HG02623 (cell line): ENCODE results near the gene BMAL1.
"Not testable (repeated sequence)": the region's sequence is repeated elsewhere in the genome, so short reads cannot be mapped to it uniquely, and the experiment has no call there.

Source experiments
- ATAC-seq: cut with Tn5 transposase; IDR thresholded peaks from one replicate; pipeline ENCODE4 v1.9.1; 2021; ENCODE audit warnings: moderate library complexity; ENCODE audit not compliant: unreplicated experiment

Gene BMAL1

GRCh38 chr11:13368041-13368446 is 90.5 kb downstream of the BMAL1 start:
- no peak for ATAC-seq

DNA sequence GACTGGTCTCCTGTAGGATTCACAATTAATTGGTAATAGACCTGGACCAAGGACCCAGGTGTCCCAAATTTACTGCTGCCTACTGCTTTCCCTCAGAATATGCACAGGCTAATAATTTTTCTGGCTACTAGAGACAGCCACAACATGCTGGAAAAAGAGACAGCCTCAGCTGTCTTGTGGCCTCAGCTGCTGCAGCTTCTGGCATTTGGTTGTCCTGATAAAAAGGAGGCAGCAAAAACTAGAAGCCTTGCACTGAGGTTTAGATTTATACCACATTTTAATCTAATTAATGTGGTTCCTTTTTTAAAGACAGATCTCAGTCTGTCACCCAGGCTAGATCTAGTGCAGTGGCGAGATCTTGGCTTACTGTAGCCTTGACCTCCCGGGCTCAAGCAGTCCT is 95.6 kb downstream of the BMAL1 start:
- no peak for ATAC-seq

DNA sequence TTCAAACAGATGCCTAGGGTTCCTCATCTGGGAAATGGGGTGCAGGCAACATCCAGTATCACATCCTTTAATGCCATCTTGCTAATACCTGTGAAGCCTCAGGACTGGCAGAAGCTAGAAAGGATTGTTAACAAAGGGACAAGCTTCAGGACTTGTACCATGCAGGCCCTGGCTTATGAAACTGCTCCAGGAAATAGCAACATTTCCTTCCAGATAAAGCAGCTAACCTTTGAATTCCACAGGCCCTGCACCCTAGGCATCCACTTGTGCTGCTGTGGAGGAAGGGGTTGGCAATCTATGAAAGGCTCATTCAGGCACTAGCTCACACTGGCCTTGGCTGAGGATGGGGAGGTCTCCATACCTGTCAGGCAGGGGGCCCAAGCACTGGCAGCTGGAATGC is 98.2 kb downstream of the BMAL1 start:
- ATAC-seq, result no peak

GRCh38 chr11:13376402-13376801 is 98.8 kb downstream of the BMAL1 start:
- no peak for ATAC-seq

DNA sequence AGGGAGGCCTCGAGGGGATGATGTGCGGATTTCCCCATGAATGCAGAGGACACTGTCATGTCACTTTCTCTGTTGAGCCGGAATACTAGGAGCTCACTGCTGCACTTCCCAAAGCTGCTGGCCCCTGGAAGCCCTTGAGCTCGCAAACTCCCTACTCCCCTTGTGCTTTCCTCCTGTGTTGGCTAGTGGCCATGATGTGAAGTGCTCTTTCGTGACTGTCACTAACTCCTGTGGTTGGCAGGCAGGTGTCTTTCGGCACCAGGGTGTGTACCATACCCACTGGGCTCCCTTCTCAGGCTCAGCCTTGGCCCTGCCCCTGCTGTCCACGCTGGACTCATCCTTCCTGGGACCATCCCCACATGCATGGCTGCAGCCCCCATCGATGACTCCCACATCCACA is 99.2 kb downstream of the BMAL1 start:
- ATAC-seq, result no peak

- no peak for ATAC-seq
Observed at GRCh38 chr11:13378316-13378715, 100.7 kb downstream of the BMAL1 start.

DNA sequence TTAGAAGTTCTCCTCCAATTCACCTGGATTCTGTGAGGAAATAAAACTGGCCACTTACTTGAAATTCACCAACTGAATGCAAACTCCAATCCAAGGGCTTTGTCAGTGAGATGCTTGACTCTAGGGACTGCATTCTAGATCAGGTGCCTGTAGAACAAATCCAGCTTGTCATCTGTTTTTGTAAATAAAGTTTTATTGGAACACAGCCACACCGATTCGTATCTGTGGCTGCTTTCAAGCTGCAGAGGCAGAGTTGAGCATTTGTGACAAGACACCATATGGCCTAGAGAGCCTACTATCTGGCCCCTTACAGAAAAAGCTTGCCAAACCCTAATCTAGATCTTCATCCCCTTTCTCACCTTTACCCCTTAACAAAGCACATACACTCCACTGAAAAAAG is 103.1 kb downstream of the BMAL1 start:
- no peak for ATAC-seq

- no peak for ATAC-seq
Observed at GRCh38 chr11:13382751-13383150, 105.2 kb downstream of the BMAL1 start.

DNA sequence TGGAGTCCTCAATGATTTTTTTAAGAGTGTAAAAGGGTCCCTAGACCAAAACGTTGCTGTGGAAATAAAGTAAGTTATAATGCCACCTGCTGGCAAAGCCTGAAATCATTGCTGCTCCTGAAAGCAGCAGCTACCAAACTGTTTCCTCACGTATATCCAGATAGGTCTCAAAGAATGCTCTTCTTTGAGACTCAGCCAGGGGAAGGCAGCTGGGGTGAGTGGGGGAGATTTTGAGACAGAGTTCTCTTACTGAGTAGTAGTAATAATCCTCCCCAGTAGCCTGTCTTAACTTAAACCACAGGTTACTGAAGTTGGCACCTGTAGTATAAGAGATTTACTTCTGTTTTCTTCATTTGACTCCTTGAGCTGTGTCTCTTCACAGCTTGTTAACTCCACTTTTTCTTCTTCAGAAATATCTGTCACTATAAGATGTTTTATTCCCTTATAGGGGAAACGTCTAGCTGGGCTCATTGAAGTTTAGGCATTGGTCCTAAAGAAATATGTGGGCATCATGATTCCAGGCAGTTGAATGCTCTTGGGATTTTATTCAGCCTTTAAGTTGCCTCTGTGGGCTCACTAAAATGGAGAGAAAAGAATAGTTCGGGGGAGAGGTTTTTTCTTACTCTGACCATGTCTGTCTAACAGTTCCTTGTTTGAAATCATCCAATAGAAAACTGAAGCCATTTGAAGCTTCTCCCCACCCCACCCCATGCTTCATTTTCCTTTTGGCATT is 107.5 kb downstream of the BMAL1 start:
- no peak for ATAC-seq

GRCh38 chr11:13386567-13386966 is 109.0 kb downstream of the BMAL1 start:
- no peak for ATAC-seq

GRCh38 chr11:13388741-13389140 is 111.2 kb downstream of the BMAL1 start:
- no peak for ATAC-seq

DNA sequence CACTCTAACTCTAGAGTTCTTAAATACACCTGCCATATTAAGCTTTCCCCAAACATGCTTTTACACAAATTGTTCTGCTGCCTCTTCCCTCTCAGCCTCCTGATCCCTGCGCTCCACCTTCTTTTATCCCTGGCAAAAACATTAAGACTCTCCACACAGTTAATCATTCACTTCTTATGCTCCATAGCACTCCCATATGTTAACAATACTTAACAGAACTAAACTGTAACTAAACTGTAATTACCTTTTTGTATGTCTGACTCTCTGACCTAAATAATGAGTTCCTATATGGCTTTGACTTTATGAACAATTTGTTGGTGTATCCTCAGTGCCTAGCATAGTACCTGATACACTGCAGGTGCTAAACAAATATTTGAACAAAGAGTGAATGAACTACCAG is 113.6 kb downstream of the BMAL1 start:
- no peak for ATAC-seq

GRCh38 chr11:13398335-13398734 is 120.7 kb downstream of the BMAL1 start:
- ATAC-seq, result not testable (repeated sequence)

GRCh38 chr11:13405220-13405619 is 127.6 kb downstream of the BMAL1 start:
- no peak for ATAC-seq

DNA sequence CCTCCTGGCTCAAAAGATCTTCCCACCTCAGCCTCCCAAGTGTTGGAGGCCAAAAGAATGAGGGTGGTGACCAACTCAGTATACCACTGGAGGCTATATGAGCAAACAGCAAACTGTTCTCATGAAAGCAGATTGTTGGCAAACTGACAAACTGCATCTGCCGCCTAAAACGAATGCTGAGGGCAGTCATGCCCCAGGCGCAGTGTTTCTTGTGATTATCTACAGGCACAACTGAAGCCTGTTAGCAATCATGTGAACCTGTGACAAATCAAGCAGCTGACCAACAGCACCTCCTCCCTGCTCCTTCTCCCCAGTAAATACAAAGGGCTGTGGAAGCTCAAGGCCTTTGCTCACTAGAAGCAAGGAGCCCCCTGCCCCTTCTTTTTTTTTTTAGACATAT is 137.6 kb downstream of the BMAL1 start:
- no peak for ATAC-seq

DNA sequence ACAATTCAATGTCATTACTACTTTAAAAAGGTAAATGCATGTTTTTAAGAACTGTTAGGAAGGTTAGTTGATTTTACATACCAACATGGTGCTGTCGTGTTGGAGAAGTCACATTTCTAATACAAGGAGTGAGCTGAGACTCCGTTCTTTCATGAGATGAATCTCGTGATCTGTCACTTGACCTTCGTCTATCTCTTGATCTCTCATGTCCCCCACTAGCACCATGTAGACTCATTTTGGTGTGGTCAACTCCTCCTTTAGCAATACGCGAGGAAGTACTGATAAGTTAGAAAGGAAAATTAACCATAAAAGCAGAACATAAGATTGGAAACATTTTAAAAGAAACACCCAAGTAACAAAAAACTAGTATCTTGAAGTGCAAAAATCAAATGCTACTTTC is 144.0 kb downstream of the BMAL1 start:
- no peak for ATAC-seq

DNA sequence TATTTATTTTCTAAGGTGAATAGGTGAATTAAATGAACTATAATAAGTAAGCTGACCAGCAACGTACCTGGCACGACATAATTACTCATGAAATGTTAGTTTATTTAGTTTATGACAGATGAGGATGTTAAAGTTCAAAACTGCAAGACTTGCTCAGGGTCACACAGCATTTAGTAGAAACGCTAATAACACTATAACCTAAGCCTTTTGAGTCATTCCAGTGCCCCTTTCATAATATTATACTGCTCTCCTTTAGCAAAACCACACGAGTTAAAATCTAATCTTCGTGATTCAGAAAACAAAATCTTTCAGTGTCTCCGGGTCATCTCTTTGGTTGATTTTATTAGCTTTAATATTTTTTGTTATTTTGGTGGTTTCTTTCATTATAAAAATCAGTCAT is 145.8 kb downstream of the BMAL1 start:
- ATAC-seq, result no peak

DNA sequence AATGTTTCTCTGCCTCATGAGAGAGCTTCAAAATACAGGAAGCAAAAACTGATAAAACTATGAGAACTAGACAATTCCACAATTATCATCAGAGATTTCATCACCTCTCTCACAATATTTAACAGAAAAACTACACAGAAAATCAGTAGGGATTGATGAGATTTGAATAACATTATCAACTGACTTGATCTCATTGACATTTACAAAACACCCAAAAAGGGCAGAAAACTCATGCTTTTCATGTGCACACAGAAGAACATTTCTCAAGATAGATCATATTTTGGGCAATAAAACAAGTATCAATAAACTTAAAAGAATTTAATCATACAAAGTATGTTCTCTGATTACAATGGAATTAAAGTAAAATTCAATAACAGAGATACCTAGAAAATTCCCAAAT is 149.8 kb downstream of the BMAL1 start:
- ATAC-seq, result no peak

- no peak for ATAC-seq
Observed at GRCh38 chr11:13429288-13429687, 151.7 kb downstream of the BMAL1 start.

DNA sequence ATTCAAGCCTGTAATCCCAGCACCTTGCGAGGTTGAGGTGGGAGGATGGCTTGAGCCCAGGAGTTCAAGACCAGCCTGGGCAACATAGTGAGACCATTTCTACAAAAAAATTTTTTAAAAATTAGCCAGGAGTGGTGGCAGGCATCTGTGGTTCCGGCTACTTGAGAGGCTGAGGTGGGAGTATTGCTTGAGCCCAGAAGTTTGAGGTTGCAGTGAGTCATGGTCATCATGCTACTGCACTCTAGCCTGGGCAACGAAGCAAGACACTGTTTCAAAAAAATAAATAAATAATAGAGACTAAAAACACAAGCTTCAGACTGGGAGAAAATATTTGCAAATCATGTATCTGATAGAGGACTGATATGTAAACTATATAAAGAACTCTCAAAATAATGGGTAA is 152.2 kb downstream of the BMAL1 start:
- no peak for ATAC-seq

DNA sequence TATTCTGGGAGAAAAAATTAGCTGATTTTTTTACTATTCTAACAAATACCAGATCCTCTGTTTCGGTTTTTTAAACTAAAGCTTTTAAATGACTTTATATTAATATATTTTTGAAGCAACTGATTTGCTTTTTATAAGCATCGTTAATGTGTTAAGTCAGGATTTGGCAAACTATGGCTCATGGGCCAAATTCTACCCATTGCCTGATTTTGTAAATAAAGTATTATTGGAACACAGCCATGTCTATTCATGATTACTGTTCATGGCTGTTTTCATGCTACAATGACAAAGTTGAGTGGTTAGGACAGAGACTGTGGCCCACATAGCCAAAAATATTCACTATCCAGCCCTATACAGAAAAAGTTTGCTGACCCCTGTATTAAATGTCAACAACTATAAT is 155.8 kb downstream of the BMAL1 start:
- no peak for ATAC-seq

GRCh38 chr11:13434247-13435205 is 156.9 kb downstream of the BMAL1 start:
- no peak for ATAC-seq
